OCI-LY7 (cell line): ENCODE results near the gene MAGI1. TPM values are rescaled to one million over a fixed set of nuclear protein-coding genes. Genes with fewer than 3 reads are reported as not detected.

Experiments
- Bru-seq: library from RNA; stranded (reverse); fragments of 400-500 nt; gene quantifications from one replicate; lab custom pipeline; 2021; lab: Mats Ljungman, UMichigan
- BruChase-seq, 2 experiments: library from RNA; stranded (reverse); fragments of 400-500 nt; gene quantifications; one replicate each; lab custom pipeline; 2021; lab: Mats Ljungman, UMichigan
- BruUV-seq: library from RNA; stranded (reverse); fragments of 400-500 nt; replicated peaks from 2 replicates; lab custom pipeline; 2021; lab: Mats Ljungman, UMichigan
- CTCF ChIA-PET: fragments of 300-600 bp; sonication (Branson Sonifier 250); formaldehyde crosslinking; loops from one replicate; lab custom pipeline; 2022; ENCODE audit warnings: antibody characterized with exemption; ENCODE audit not compliant: unreplicated experiment; lab: Charles Lee
- POLR2A ChIA-PET: fragments of 300-600 bp; sonication (Branson Sonifier 250); formaldehyde crosslinking; loops from one replicate; lab custom pipeline; 2022; ENCODE audit warnings: antibody characterized with exemption; lab: Charles Lee
- DNase-seq: peaks from one replicate; pipeline ENCODE4 v3.0.0-alpha.2; 2015; ENCODE audit warnings: low spot score
- H2AFZ ChIP-seq: fragments of 200-600 bp; sonication (generic), shearing (Covaris generic); 2 replicates; pipeline ENCODE4 v1.6.1; 2014; ENCODE audit warnings: mild to moderate bottlenecking, antibody characterized with exemption, low read length, moderate library complexity
- H3K27ac ChIP-seq: fragments of 200-600 bp; sonication (generic); 2 replicates; pipeline ENCODE4 v1.5.1; 2014; ENCODE audit warnings: mixed run types, low read depth, mild to moderate bottlenecking, moderate library complexity, low read length, inconsistent platforms; ENCODE audit not compliant: poor library complexity, severe bottlenecking
- H3K36me3 ChIP-seq: fragments of 200-600 bp; sonication (generic); 2 replicates; pipeline ENCODE4 v1.6.1; 2014; ENCODE audit warnings: mild to moderate bottlenecking, antibody characterized with exemption, low read length, moderate library complexity, mixed read lengths; ENCODE audit not compliant: insufficient read depth
- H3K4me1 ChIP-seq: fragments of 200-600 bp; sonication (generic); 2 replicates; pipeline ENCODE4 v1.5.1; 2014; ENCODE audit warnings: mild to moderate bottlenecking, low read length; ENCODE audit not compliant: insufficient read depth, poor library complexity, severe bottlenecking
- H3K4me2 ChIP-seq: fragments of 200-600 bp; sonication (generic); 2 replicates; pipeline ENCODE4 v1.6.1; 2014; ENCODE audit warnings: mild to moderate bottlenecking, low read length
- H3K4me3 ChIP-seq: fragments of 200-600 bp; sonication (generic); 2 replicates; pipeline ENCODE4 v1.5.1; 2014; ENCODE audit warnings: mild to moderate bottlenecking, low read depth, low read length; ENCODE audit not compliant: poor library complexity, severe bottlenecking
- H3K79me2 ChIP-seq: fragments of 200-600 bp; sonication (generic); 2 replicates; pipeline ENCODE4 v1.6.1; 2016; ENCODE audit warnings: low read depth, mild to moderate bottlenecking, low read length, moderate library complexity, mixed read lengths; ENCODE audit not compliant: insufficient read depth
- H3K9me2 ChIP-seq: fragments of 200-600 bp; sonication (generic); 2 replicates; pipeline ENCODE4 v1.6.1; 2016; ENCODE audit warnings: mild to moderate bottlenecking, low read length, mixed read lengths; ENCODE audit not compliant: insufficient read depth
- H3K9me3 ChIP-seq: fragments of 200-600 bp; sonication (generic); 2 replicates; pipeline ENCODE4 v1.6.1; 2014; ENCODE audit warnings: mild to moderate bottlenecking, mixed run types, low read length, mixed read lengths
- H4K20me1 ChIP-seq: fragments of 200-600 bp; sonication (generic); 2 replicates; pipeline ENCODE4 v1.6.1; 2014; ENCODE audit warnings: mild to moderate bottlenecking, antibody characterized with exemption, low read length, moderate library complexity, mixed read lengths; ENCODE audit not compliant: insufficient read depth
- EZH2phosphoT487 ChIP-seq: fragments of 200-600 bp; sonication (generic); IDR thresholded peaks from 2 replicates; pipeline ENCODE4 v1.6.1; 2018; ENCODE audit warnings: low read depth, borderline replicate concordance, mild to moderate bottlenecking, mixed run types, antibody characterized with exemption, low read length, moderate library complexity, mixed read lengths
- intact Hi-C: fragments of 100-400 bp; cut with micrococcal nuclease; formaldehyde crosslinking; loops from one replicate; pipeline ENCODE4 v1.10.0; 2022; ENCODE audit not compliant: unreplicated experiment
- long read RNA-seq: library from polyadenylated mRNA; stranded (forward); transcript quantifications from one replicate; pipeline ENCODE4 v2.0.0, GENCODE V29; 2022
- total RNA-seq, 2 experiments: library from RNA; depleted of rRNA in 1 of 2; stranded (reverse); fragments of >200 nt in 1 of 2; shearing (Covaris generic) in 1 of 2; gene quantifications; 2 replicates each; pipeline ENCODE4 v1.2.3, GENCODE V29; 2014 to 2022
- TF ChIP-seq, protein P1 (sequence below): fragments of 200-600 bp; sonication (generic); conservative IDR thresholded peaks from 2 replicates; pipeline ENCODE4 v1.5.1; 2014; ENCODE audit warnings: mild to moderate bottlenecking, antibody characterized with exemption, low read length, moderate library complexity, mixed read lengths

MAGI1 gene
- total RNA-seq (2014; rRNA removed; shearing (Covaris generic)): 2.5 and 2.9 TPM in 2 replicates
- 0.63 and 1.0 TPM in 2 replicates for total RNA-seq (2022)
- Bru-seq, nascent RNA: percentile 29 among the genes with signal in this experiment
- percentile 24 among the genes with signal in this experiment for BruChase-seq, experiment 1, labeled RNA remaining after a 6-hour chase
- BruChase-seq, experiment 2, labeled RNA remaining after a 2-hour chase: percentile 29 among the genes with signal in this experiment
- long read RNA-seq: 0 reads

DNA sequence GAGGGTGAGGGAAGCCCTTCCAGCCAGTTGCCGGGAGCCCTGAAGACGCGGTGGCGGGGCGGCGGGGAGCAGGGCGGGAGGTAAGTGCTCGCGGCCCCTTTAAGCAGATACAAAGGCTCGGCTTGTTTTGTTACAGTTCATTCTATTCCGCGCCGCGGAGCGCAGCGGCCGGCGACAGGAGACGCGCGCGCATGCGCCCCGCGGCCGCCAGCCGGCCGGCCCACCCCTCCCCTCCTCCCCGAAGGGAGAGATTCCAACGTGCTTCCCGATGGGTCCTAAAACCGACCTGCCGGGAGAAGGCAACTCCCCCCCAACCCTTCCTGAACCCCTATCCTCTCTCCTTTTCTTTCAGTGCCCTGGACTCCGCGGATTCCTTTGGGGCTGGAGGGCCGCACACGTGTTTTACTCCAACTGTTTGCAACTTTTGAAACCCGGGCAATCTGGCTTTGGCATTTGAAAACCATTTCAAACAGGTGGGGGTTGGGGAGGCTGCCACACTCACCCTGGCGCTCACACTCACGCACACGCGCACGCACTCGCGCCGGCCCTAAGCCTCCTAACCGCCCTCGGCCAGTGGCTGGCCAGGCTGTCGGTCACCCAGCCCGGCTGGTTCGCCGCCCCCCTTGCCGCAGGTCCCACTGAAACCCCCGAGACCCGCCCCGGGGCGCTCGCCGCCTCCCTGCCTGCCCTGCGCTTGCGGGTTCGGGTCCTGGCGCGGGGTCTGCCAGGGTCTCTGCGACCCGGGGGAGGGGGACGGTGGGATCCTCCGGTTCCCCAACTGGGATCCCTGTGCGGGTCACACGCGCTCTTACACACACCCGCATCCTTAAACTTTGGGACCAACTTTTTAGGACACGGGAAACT is at the start of gene MAGI1:
Gene MAGI1, minus strand, starts transcription at position 193 of the 864 bp plus-strand sequence. CDS start 610 bp downstream, outside the sequence.
- Histone ChIP-seq H3K4me1 (peaks cover 3% of the 10 kb centered on the region), H2AFZ (peak within 1 kb of the TSS; percentile 75; the same call in 1 of the 2 replicates), H3K27ac (peak within 1 kb of the TSS; percentile 6), H3K4me2 (peak within 1 kb of the TSS; percentile 57), H3K4me3 (peak within 1 kb of the TSS; percentile 70), H3K9me2 (no peaks in the 10 kb centered on the region), H3K79me2 (no peaks in the 10 kb centered on the region), H4K20me1 (no peaks in the 10 kb centered on the region), H3K36me3 (no peaks in the 10 kb centered on the region), H3K9me3 (no peaks in the 10 kb centered on the region)
- POLR2A ChIA-PET: no interaction called here
- TF ChIP-seq EZH2phosphoT487: no peak
- TF ChIP-seq, protein P1, sequence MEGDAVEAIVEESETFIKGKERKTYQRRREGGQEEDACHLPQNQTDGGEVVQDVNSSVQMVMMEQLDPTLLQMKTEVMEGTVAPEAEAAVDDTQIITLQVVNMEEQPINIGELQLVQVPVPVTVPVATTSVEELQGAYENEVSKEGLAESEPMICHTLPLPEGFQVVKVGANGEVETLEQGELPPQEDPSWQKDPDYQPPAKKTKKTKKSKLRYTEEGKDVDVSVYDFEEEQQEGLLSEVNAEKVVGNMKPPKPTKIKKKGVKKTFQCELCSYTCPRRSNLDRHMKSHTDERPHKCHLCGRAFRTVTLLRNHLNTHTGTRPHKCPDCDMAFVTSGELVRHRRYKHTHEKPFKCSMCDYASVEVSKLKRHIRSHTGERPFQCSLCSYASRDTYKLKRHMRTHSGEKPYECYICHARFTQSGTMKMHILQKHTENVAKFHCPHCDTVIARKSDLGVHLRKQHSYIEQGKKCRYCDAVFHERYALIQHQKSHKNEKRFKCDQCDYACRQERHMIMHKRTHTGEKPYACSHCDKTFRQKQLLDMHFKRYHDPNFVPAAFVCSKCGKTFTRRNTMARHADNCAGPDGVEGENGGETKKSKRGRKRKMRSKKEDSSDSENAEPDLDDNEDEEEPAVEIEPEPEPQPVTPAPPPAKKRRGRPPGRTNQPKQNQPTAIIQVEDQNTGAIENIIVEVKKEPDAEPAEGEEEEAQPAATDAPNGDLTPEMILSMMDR: no peak
- intact Hi-C loops: no loop called here
- DNase-seq: peak; percentile 81
- CTCF ChIA-PET: no interaction called here
- no TSS peak for BruUV-seq

GRCh38 chr3:66083784-66084213 is 45.1 kb upstream of the MAGI1 start:
- H3K4me1 ChIP-seq: no peaks in the 10 kb centered on the region
- ChIA-PET POLR2A (no interaction called here), CTCF (no interaction called here)
- TF ChIP-seq, protein P1: no peak
- no peak for TF ChIP-seq EZH2phosphoT487
- H3K4me3 ChIP-seq: no peak overlapping the region
- H3K4me2 ChIP-seq: no peak overlapping the region
- no peaks in the 10 kb centered on the region for H3K9me3 ChIP-seq
- H3K79me2 ChIP-seq: no peaks in the 10 kb centered on the region
- H3K36me3 ChIP-seq: no peaks in the 10 kb centered on the region
- no peaks in the 10 kb centered on the region for H3K9me2 ChIP-seq
- H4K20me1 ChIP-seq: no peaks in the 10 kb centered on the region
- DNase-seq: no peak
- intact Hi-C loops: no loop called here
- BruUV-seq: no TSS peak
- no peak overlapping the region for H3K27ac ChIP-seq
- H2AFZ ChIP-seq: no peak overlapping the region
